Mesothelial cell of epicardium (in vitro differentiated cells): ENCODE data around the gene DCST1. TPM values are rescaled to one million over a fixed set of nuclear protein-coding genes. Genes with fewer than 3 reads are reported as not detected.

ENCODE experiments used
- DNase-seq, 2 experiments: peaks; one replicate each; pipeline ENCODE4 v3.0.0; 2021; ENCODE audit warnings: low spot score in 2 of 2; ENCODE audit not compliant: unreplicated experiment in 2 of 2
- H3K27ac Mint-ChIP-seq: 2 replicates; pipeline ENCODE4 v1.8.0; 2021; ENCODE audit warnings: mixed read lengths
- H3K27me3 Mint-ChIP-seq: 2 replicates; pipeline ENCODE4 v1.8.0; 2021; ENCODE audit warnings: low read depth, mixed read lengths
- H3K36me3 Mint-ChIP-seq: 2 replicates; pipeline ENCODE4 v1.8.0; 2021; ENCODE audit warnings: mixed read lengths
- H3K4me1 Mint-ChIP-seq: 2 replicates; pipeline ENCODE4 v1.8.0; 2021; ENCODE audit warnings: mixed read lengths
- H3K4me3 Mint-ChIP-seq: 2 replicates; pipeline ENCODE4 v1.8.0; 2021; ENCODE audit warnings: mild to moderate bottlenecking, moderate library complexity, mixed read lengths
- H3K9me3 Mint-ChIP-seq: 2 replicates; pipeline ENCODE4 v1.8.0; 2021; ENCODE audit warnings: mixed read lengths
- total RNA-seq: library from RNA; stranded (reverse); gene quantifications from 3 replicates; pipeline ENCODE4 v1.2.1, GENCODE V29; 2021
- TF ChIP-seq, protein P1 (sequence below): fragments of 200-600 bp; sonication (generic); IDR thresholded peaks from one replicate; pipeline ENCODE4 v1.5.0; 2021; ENCODE audit warnings: antibody characterized with exemption; ENCODE audit not compliant: unreplicated experiment

The DCST1 gene
- total RNA-seq, 1 donor from 2014 or later = 0.58 TPM

DNA sequence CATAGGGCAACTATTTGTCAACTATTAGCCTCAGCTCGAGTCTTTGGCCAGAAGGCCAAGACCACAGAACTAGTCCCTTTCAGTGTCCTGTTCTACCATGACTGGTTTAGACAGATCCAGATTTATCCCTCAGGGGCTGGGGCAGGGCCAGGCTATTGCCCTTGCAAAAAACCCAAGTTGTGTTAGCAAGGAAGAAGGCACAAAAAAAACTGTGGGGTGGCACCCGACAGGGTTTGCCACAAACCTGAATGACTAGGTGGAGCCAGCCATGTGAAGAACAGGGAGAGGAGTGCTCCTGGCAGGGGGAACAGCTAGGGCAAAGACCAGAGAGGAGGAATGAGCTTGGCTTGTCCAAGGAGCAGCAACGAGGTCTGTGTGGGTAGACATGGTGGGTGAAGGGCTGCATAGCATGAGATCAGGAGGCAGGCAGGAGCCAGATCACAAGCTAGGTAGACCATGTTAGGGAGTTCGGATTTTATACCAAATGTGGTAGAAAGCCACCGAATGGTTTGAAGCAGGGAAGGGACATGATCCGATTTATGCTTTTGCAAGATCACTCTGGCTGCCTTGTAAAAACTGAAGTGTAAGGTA, 4.3 kb downstream of the DCST1 start:
- Mint-ChIP-seq H3K27ac (no peak overlapping the region), H3K9me3 (no peaks in the 10 kb centered on the region), H3K4me3 (no peak overlapping the region), H3K4me1 (no peaks in the 10 kb centered on the region), H3K36me3 (no peaks in the 10 kb centered on the region), H3K27me3 (no peaks in the 10 kb centered on the region)
- no peak for DNase-seq
- TF ChIP-seq, protein P1, sequence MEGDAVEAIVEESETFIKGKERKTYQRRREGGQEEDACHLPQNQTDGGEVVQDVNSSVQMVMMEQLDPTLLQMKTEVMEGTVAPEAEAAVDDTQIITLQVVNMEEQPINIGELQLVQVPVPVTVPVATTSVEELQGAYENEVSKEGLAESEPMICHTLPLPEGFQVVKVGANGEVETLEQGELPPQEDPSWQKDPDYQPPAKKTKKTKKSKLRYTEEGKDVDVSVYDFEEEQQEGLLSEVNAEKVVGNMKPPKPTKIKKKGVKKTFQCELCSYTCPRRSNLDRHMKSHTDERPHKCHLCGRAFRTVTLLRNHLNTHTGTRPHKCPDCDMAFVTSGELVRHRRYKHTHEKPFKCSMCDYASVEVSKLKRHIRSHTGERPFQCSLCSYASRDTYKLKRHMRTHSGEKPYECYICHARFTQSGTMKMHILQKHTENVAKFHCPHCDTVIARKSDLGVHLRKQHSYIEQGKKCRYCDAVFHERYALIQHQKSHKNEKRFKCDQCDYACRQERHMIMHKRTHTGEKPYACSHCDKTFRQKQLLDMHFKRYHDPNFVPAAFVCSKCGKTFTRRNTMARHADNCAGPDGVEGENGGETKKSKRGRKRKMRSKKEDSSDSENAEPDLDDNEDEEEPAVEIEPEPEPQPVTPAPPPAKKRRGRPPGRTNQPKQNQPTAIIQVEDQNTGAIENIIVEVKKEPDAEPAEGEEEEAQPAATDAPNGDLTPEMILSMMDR = no peak

DNA sequence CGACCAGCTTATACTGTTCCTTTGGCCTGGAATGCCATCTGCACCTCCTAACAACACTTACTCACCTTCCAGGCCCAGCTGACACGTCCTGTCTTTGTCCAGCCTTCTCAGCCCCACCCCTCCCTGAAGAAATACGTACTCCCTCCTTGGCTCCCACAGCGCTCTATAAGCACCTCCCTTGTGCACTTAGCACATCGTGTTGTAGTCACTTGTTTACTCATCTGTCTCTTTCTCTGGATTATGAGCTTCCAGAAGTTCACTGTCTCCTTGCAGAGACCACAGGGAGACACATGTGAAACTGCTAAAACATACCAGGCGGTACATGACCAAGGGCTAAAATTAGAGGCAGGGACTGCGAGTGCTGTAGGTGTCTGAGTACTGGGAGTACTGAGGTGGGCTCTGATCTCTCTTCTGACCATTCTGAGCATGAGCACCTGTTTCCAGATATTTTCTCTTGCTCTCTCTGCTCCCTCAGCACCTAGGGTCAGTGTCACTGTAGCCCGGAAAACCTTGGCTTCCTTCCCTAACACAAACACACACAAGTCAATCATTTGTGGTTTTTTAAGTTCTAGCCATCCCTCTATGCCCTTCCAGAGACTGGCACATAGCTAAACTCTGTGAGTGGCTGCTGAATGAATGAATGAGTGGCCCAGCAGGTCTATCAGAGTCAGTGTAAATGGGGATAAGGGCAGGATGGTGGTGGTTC, 5.1 kb downstream of the DCST1 start:
- Mint-ChIP-seq H3K27ac (no peak overlapping the region), H3K9me3 (no peaks in the 10 kb centered on the region), H3K4me1 (no peaks in the 10 kb centered on the region), H3K4me3 (no peak overlapping the region), H3K27me3 (no peaks in the 10 kb centered on the region), H3K36me3 (no peaks in the 10 kb centered on the region)
- no peak for DNase-seq
- TF ChIP-seq, protein P1 = no peak

DNA sequence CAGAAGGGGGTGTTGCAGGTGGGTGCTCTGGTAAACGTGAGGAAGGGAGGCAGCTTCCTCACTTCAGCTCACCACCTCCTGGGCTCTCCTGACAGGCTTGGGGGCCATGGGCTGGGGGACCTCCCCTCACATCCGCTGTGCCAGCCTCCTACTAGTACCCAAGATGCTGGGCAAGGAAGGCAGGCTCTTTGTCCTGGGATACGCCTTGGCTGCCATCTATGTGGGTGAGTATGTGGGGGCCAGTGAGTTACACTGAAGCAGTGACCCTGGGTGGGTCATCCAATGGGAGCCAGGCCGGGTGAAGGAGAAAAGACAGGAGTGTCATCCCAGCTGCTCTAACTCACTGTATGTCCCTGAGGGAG, 5.7 kb downstream of the DCST1 start:
- TF ChIP-seq, protein P1 = no peak
- DNase-seq = no peak
- H3K27me3 Mint-ChIP-seq = no peaks in the 10 kb centered on the region
- no peaks in the 10 kb centered on the region for H3K9me3 Mint-ChIP-seq
- H3K4me3 Mint-ChIP-seq = no peak overlapping the region
- H3K4me1 Mint-ChIP-seq = no peaks in the 10 kb centered on the region
- H3K36me3 Mint-ChIP-seq = no peaks in the 10 kb centered on the region
- no peak overlapping the region for H3K27ac Mint-ChIP-seq

GRCh38 chr1:155040358-155041093, 6.9 kb downstream of the DCST1 start:
- DNase-seq = no peak
- Mint-ChIP-seq H3K27me3 (no peaks in the 10 kb centered on the region), H3K4me3 (no peak overlapping the region), H3K9me3 (no peaks in the 10 kb centered on the region), H3K27ac (no peak overlapping the region), H3K4me1 (no peaks in the 10 kb centered on the region), H3K36me3 (no peaks in the 10 kb centered on the region)
- TF ChIP-seq, protein P1 = no peak

DNA sequence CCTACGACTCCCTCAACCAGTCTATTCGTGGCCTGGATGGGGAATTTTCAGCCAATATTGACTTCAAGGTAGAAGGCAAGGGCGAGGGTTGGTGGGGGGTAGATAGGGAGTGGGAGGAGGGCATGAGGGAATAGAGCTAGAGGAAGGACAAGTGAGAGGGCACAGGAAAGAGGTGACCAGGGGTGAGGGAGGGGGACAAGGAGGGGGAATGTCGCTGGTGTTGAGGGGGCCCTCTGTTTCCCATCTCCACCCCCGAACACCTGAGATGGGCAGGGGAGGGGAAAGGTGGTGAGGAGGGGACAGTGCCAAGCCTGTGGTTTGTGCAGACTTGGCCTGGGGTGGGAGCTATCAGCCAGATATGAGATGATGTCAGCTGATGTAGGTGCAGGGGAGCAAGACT, 9.2 kb downstream of the DCST1 start:
- no peak overlapping the region for H3K4me3 Mint-ChIP-seq

More for the DNA sequence above, 9.2 kb downstream of the DCST1 start:
- Mint-ChIP-seq H3K36me3 (no peaks in the 10 kb centered on the region), H3K4me1 (no peaks in the 10 kb centered on the region), H3K9me3 (no peaks in the 10 kb centered on the region), H3K27ac (no peak overlapping the region), H3K27me3 (no peaks in the 10 kb centered on the region)
- no peak for DNase-seq
- TF ChIP-seq, protein P1 = no peak
